ENCODE data around the gene FOXK2. TPM values are rescaled to one million over a fixed set of nuclear protein-coding genes. Genes with fewer than 3 reads are reported as not detected.
A peak's percentile ranks its signal among the peaks of the same experiment; 100 is the strongest.

Gene FOXK2
- total RNA-seq, 2 experiments from 2014 or later, result 81.7 to 85.1 TPM

DNA sequence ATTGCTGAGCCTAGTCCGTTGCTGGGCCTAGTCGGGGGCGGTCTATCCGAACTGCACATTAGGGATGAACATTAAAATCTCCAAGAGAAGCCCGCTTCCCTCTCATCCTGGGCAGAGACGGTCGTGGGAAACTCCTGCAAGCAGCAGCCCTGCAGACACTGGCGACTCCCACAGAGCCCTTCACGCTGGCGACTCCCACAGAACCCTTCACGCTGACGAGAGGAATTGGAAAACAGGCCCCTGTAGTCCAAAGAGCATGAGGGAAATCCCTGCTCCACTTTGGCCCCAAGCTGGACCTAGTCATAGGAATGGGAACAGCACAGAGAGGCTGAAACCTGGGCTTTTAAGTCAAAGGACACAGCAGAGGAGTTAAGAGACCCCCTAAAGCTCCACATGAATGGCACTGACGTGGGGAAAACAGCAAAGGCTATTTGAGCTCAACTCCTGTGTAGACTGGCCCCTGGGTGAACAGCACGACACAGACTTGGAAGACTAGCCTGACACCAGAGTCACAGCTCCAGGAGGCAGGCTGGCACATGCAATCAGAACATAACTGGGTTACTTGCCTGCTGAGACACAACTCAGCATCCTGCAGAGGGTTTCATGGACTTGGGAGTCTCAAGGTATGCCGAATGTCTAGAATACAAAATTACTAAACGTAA, 86.5 kb downstream of the FOXK2 start:
- Mint-ChIP-seq H3K4me1 (peaks cover 15% of the 10 kb centered on the region), H3K9me3 (ENCODE audit: low read depth) (no peaks in the 10 kb centered on the region), H3K27ac (no peak overlapping the region), H3K27me3 (no peaks in the 10 kb centered on the region), H3K36me3 (peaks cover 56% of the 10 kb centered on the region), H3K4me3 (no peak overlapping the region)
- CTCF ChIA-PET, result no interaction called here
- ATAC-seq (no peak), DNase-seq (no peak)

DNA sequence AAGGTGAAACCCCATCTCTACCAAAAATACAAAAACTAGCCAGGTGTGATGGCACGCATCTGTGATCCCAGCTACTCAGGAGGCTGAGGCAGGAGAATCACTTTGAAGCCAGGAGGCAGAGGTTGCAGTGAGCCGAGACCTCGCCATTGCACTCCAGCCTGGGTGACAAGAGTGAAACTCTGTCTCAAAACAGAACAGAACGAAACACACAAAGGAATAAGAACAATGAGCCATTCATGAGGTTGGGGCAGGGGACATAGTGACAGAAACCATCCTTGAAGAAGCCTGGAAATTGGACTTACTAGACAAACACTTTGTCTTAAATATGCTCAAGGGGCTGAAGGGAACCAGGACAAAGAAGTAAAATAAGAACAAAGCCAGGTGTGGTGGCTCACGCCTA, 89.3 kb downstream of the FOXK2 start:
- Mint-ChIP-seq H3K27ac (peak overlapping the region; percentile 50), H3K36me3 (peaks cover 39% of the 10 kb centered on the region), H3K27me3 (no peaks in the 10 kb centered on the region), H3K4me3 (no peak overlapping the region), H3K4me1 (peaks cover 4% of the 10 kb centered on the region), H3K9me3 (ENCODE audit: low read depth) (no peaks in the 10 kb centered on the region)
- CTCF ChIA-PET, result no interaction called here
- ATAC-seq (no peak), DNase-seq (no peak)

DNA sequence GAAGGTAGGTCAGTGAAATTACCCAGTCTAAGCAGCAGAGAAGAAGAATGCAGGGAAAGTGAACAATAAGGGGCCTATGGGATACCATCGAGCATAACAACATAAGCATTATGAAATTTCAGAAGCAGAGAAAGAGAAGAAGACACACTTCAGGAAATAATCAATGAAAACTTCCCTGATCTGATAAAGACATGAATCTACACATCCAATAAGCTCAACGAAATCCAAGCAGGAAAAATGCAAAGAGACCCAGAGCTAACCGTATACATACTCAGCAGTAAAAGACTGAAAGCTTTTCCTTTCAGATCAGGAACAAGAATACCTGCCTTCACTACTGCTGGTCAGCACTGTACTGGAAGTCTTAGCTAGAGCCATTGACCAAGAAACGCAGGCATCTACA, 90.1 kb downstream of the FOXK2 start:
- ATAC-seq (no peak), DNase-seq (no peak)
- CTCF ChIA-PET, result interaction anchor here (0.6 kb wide), 1 partner anchor 50 kb away, joined by 3 read pairs; no protein-coding TSS in a partner anchor
- no peak overlapping the region for H3K4me3 Mint-ChIP-seq
- H3K9me3 Mint-ChIP-seq (ENCODE audit: low read depth), result no peaks in the 10 kb centered on the region
- H3K27me3 Mint-ChIP-seq, result no peaks in the 10 kb centered on the region
- peaks cover 32% of the 10 kb centered on the region for H3K36me3 Mint-ChIP-seq
- H3K4me1 Mint-ChIP-seq, result no peaks in the 10 kb centered on the region
- H3K27ac Mint-ChIP-seq, result no peak overlapping the region

DNA sequence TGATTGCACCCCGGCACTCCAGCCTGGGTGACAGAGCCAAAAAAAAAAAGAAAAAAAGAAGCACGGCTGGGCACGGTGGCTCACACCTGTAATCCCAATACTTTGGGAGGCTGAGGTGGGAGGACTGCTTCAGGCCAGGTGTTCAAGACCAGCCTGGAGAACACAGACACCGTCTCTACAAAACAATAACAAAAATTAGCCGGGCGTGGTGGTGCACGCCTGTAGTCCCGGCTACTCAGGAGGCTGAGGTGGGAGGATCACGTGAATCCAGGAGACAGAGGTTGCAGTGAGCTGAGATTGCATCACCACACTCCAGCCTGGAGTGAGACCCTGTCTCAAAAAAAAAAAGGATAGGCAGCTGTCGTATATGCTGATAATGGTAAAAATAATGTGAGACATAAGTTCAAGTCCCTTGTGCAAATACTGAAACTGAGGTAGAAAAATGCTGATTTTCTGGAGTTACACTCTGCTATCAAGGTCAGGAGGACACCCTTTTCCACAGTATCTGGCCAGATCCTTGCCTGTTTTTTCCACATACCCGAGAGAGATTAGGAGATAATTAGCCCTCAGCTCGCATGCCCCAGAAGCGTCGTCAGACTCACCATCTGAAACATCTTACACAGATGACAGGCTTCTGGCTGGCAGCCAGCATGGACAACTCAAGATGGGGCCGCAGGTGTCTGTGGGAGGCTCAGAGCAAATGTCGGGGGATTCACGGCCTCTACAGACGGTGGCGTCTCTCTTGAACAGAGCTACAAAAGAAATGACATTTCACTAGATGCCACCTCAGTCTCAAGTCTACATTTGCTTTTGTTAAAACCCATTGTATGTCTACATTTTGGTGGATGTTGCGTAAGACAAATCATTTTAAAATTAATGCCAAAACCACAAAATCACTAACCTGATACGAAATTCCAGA, 91.9 kb downstream of the FOXK2 start:
- H3K9me3 Mint-ChIP-seq (ENCODE audit: low read depth), result no peaks in the 10 kb centered on the region
- CTCF ChIA-PET, result no interaction called here
- no peak for ATAC-seq
- no peak overlapping the region for H3K27ac Mint-ChIP-seq
- no peaks in the 10 kb centered on the region for H3K4me1 Mint-ChIP-seq
- peaks cover 29% of the 10 kb centered on the region for H3K36me3 Mint-ChIP-seq
- H3K4me3 Mint-ChIP-seq, result no peak overlapping the region
- no peak for DNase-seq
- no peaks in the 10 kb centered on the region for H3K27me3 Mint-ChIP-seq

DNA sequence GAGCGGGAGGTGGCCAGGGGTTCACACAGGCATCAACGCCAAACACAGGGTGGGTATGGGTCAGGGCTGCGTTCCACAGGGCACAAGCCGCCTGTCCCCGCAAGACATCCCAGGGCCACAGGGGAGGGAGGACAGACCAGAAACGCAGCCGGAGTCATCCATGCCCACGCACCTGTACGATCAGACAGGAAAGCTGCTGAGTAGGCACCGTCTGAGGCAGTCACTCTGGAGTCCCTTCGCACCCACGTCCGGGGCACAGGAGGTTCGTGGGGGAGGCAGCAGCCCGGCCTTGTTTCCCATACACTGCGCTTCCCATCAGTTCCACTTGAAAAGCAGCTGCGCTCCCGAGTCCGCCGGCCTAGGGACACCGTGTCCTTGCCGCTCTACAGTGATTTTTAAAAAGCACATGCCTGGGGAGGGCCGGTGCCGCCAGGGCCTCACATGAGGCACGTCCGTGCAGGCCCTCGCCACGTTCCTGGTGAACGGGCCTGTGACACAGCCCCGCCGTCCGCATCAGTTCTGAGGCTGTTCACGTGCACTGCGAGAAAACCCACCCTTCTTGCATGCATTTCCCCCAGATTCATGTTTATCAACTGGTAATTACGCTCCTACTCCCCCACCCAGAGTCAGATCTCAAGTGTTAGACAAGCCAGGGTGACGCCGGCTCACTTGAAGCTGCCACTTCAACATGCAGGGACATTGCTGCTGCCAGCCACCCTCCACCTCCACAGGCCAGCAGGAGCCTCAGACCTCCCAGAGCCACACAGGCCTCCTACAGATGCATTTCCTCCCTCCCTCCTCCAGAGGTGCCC, 94.0 kb downstream of the FOXK2 start:
- no peak for ATAC-seq
- H3K4me1 Mint-ChIP-seq, result no peaks in the 10 kb centered on the region
- CTCF ChIA-PET, result interaction anchor here (0.6 kb wide), 1 partner anchor 157 kb away, joined by 4 read pairs; no protein-coding TSS in a partner anchor
- H3K9me3 Mint-ChIP-seq (ENCODE audit: low read depth), result no peaks in the 10 kb centered on the region
- no peak overlapping the region for H3K27ac Mint-ChIP-seq
- peaks cover 30% of the 10 kb centered on the region for H3K36me3 Mint-ChIP-seq
- no peak for DNase-seq
- no peak overlapping the region for H3K4me3 Mint-ChIP-seq
- no peaks in the 10 kb centered on the region for H3K27me3 Mint-ChIP-seq

DNA sequence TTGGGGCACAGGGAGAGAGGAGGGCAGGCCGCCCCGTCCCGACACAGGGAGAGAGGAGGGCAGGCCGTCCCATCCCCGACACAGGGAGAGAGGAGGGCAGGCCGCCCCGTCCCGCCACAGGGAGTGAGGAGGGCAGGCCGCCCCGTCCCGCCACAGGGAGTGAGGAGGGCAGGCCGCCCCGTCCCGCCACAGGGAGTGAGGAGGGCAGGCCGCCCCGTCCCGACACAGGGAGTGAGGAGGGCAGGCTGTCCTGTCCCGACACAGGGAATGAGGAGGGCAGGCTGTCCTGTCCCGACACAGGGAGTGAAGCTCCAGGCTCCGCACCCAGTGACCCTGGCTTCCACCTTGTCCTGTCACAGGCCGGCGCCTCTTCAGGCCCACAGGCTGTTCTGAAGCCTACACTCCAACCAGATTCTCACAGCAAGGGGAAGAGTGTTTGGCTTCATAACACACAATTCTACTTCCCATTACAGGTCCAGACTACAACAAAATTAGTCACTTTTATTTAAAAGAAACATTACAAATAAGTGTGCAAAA, 94.6 kb downstream of the FOXK2 start:
- peaks cover 33% of the 10 kb centered on the region for H3K36me3 Mint-ChIP-seq
- ATAC-seq, result no peak
- DNase-seq, result no peak
- no peaks in the 10 kb centered on the region for H3K4me1 Mint-ChIP-seq
- CTCF ChIA-PET, result no interaction called here
- no peak overlapping the region for H3K4me3 Mint-ChIP-seq
- no peak overlapping the region for H3K27ac Mint-ChIP-seq
- H3K27me3 Mint-ChIP-seq, result no peaks in the 10 kb centered on the region
- no peaks in the 10 kb centered on the region for H3K9me3 Mint-ChIP-seq (ENCODE audit: low read depth)

DNA sequence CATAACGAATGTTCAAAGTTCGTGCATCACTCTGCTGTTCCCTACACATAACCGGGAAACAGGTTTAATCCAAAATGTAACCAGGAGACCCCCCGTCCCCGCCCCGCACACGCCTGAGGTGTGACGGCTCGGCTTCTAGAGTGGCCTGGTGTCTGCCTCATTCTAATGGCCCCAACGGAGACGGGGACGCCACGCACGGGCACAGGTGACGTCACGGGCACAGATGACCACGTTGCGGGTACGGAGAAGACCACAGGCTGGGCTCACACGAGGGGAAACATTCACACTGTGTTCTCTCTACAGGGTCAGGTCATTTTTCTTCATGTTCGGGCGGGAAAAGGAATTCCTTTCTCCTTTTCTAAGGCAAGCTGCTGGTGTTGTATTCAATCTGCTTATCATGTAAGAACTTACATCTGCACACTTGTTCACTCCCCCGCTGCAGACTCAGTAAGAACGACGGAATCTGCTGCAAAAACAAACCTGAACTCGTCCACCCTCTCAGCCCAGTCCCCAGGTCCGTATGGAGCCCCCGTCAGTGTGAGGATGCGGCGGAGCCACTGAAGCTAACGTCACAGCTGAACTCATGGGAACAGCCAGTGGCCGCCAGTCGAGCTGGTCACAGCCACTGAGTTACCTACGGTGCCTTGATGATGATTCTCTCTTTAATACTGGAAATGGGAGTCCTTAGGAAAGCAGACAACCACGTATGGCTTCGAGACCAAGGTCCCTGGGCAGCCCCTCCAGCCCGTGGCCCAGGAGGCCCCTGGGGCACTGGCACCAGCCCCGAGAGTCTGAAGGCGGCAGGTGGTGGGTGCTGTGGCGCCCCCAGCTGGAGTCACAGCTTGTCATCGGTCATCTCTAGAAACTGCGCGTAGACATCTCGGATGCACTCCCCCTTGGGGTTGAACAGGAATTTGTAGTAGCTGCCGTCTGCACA, 95.8 kb downstream of the FOXK2 start:
- Mint-ChIP-seq H3K4me1 (no peaks in the 10 kb centered on the region), H3K9me3 (ENCODE audit: low read depth) (no peaks in the 10 kb centered on the region), H3K27ac (no peak overlapping the region), H3K4me3 (no peak overlapping the region), H3K27me3 (no peaks in the 10 kb centered on the region), H3K36me3 (peaks cover 31% of the 10 kb centered on the region)
- CTCF ChIA-PET, result no interaction called here
- no peak for ATAC-seq
- no peak for DNase-seq

DNA sequence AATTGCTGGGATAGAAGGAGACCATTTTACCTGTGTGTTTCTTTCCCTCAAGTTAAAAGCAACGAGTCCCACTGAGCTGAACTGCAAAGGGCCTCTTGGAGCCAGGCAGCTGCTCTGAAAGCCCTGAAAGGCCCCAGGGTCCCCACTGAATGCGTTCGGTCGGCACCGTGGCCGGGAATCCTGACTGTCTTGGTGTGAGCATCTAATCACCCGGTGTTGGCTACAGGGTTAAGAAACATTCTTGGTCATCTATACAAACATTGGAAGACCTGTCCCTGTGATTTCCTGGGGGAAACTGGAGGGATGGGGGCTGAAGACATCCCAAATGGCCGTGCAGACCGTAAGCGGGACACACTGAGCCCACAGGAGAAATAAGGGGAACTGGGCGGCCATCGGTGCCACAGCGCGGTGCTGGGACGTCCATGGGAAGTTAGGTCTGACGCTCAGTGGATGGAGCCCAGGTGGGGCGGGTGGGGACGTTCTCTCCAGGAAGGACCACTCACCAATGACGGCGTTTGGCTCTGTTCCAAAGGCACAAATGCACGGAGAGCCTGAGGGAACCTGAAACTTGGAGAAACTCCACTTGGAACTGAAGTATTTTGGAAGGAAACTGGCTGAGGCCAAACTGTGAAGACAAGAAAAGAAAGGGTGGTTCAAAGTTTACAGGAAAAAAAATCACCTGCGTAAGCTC, 96.6 kb downstream of the FOXK2 start:
- no peak for ATAC-seq
- H3K9me3 Mint-ChIP-seq (ENCODE audit: low read depth), result no peaks in the 10 kb centered on the region
- no peak overlapping the region for H3K4me3 Mint-ChIP-seq
- H3K27me3 Mint-ChIP-seq, result no peaks in the 10 kb centered on the region
- CTCF ChIA-PET, result no interaction called here
- DNase-seq, result no peak
- H3K36me3 Mint-ChIP-seq, result peaks cover 36% of the 10 kb centered on the region
- H3K4me1 Mint-ChIP-seq, result no peaks in the 10 kb centered on the region
- no peak overlapping the region for H3K27ac Mint-ChIP-seq

DNA sequence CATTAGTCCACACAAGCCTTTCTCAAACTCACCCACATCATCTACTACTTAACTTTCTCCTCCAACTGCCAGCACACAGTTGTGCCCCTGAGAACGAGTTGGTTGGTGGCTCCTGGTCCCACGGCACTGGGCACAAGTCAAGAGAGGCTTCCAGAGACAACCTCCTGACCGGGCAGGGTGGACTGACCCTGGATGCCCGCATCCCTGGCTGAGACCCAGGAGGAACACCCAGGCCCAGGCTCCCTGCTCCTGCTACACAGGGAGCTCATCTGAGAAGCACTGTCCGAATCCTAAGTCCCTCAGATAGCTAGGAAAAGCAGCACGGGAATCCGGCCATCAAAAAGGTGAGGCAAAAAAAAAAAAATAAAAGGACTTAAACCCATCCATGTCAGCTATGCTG, 99.7 kb downstream of the FOXK2 start:
- H3K27ac Mint-ChIP-seq, result no peak overlapping the region
- no peak overlapping the region for H3K4me3 Mint-ChIP-seq
- H3K4me1 Mint-ChIP-seq, result no peaks in the 10 kb centered on the region
- no peak for ATAC-seq
- peaks cover 44% of the 10 kb centered on the region for H3K36me3 Mint-ChIP-seq
- no peak for DNase-seq
- CTCF ChIA-PET, result no interaction called here
- H3K9me3 Mint-ChIP-seq (ENCODE audit: low read depth), result no peaks in the 10 kb centered on the region
- H3K27me3 Mint-ChIP-seq, result no peaks in the 10 kb centered on the region

DNA sequence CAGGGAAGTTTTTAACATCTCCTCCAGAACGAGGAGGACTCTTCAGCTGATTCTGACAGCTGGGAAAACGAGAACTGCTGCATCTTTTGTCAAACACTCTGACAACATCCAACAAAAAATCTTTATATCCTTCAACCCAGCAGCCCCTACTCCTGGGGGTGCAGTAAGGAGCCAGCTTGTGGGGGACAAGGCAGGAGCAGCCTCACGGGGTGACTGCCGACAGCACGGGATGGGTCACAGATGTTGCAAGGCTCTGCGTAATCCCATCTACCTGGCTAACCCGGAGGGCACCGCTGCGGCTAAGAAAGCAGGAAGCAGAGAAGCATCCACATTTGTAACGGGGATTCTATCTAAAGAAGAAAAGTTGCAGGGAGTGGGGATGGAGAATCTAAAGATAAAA, 100.1 kb downstream of the FOXK2 start:
- H3K27ac Mint-ChIP-seq, result no peak overlapping the region
- no peaks in the 10 kb centered on the region for H3K4me1 Mint-ChIP-seq
- DNase-seq (no peak), ATAC-seq (no peak)
- CTCF ChIA-PET, result interaction anchor here (0.5 kb wide), 1 partner anchor 267 kb away, joined by 4 read pairs; no protein-coding TSS in a partner anchor
- H3K27me3 Mint-ChIP-seq, result no peaks in the 10 kb centered on the region
- peaks cover 44% of the 10 kb centered on the region for H3K36me3 Mint-ChIP-seq
- no peak overlapping the region for H3K4me3 Mint-ChIP-seq
- no peaks in the 10 kb centered on the region for H3K9me3 Mint-ChIP-seq (ENCODE audit: low read depth)

DNA sequence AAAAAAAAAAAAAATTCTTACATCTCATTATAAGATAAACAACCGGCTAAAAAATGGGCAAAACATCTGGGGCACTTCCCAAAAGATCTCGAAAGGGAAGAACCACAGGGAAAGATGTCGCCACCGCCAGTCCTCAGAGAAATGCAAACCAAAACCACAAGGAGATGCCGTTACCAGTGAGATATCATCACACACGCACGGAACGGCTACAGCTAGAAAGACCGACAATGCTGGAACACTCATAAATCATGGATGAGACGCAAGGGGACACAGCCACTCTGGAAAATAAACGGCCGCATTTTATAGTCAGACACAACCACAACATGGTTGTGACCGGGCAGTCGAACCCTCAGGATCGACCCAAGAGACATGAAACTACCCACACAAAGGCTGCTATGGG, 104.2 kb downstream of the FOXK2 start:
- Mint-ChIP-seq H3K4me1 (no peaks in the 10 kb centered on the region), H3K9me3 (ENCODE audit: low read depth) (no peaks in the 10 kb centered on the region), H3K4me3 (no peak overlapping the region), H3K27me3 (no peaks in the 10 kb centered on the region), H3K27ac (no peak overlapping the region), H3K36me3 (peaks cover 38% of the 10 kb centered on the region)
- ATAC-seq (no peak), DNase-seq (no peak)
- CTCF ChIA-PET, result interaction anchor here (1.4 kb wide), 1 partner anchor 69 kb away, joined by 3 read pairs; no protein-coding TSS in a partner anchor

DNA sequence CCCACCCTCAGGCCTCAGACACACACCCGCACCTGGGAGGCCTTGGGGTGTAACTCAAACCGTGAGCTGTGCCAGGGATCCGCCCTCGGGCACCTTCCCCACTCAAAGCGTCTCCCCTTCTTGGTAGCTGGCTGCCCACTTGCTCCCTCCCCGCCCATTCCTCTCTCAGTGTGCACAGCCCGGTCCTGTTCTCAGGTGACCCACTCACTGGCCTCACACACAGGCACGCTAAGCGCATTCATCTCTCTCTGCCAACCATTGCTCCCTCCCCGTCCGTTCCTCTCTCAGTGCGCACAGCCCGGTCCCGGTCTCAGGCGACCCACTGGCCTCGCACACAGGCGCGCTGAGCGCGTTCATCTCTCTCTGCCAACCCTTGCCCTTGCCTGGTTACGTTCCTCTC, 107.9 kb downstream of the FOXK2 start:
- DNase-seq (no peak), ATAC-seq (no peak)
- no peak overlapping the region for H3K27ac Mint-ChIP-seq
- peaks cover 20% of the 10 kb centered on the region for H3K36me3 Mint-ChIP-seq
- no peaks in the 10 kb centered on the region for H3K4me1 Mint-ChIP-seq
- H3K27me3 Mint-ChIP-seq, result no peaks in the 10 kb centered on the region
- H3K4me3 Mint-ChIP-seq, result no peak overlapping the region
- no peaks in the 10 kb centered on the region for H3K9me3 Mint-ChIP-seq (ENCODE audit: low read depth)
- CTCF ChIA-PET, result no interaction called here

Measured in activated CD8-positive, alpha-beta memory T cell treated with anti-CD3 and anti-CD28 coated beads, Interleukin-2, amount 10 ng/mL, durations not matched to agents 7 days and 5 days (primary cell).